ENCODE measurements around the gene MCFD2.

GRCh38 chr2:46877619-46878113, 37.9 kb downstream of the MCFD2 start:
- no peak for TF ChIP-seq CTCF (IDR thresholded peaks at IDR 0.05 in 8 of 11, conservative IDR thresholded peaks at IDR 0.05 in 3 of 11)
- no peak for TF ChIP-seq POLR2AphosphoS5 (IDR thresholded peaks at IDR 0.05)
- TF ChIP-seq POLR2A (IDR thresholded peaks at IDR 0.05) = no peak
